A549 (cell line): ENCODE results near the gene KIF1B. TPM values are rescaled to one million over a fixed set of nuclear protein-coding genes. Genes with fewer than 3 reads are reported as not detected.
"Not testable (repeated sequence)": the region's sequence is repeated elsewhere in the genome, so short reads cannot be mapped to it uniquely, and the experiment has no call there.

Experiments
- ATAC-seq, 2 experiments: fragments of 200-7000 bp in 1 of 2; fragments of >200 bp in 1 of 2; cut with Nextera tagmentation in 1 of 2; cut with Tn5 transposase in 1 of 2; 3 replicates each; pipeline versions ENCODE4 v1.8.0 to v1.9.1; 2018 to 2020; ENCODE audit warnings: mild to moderate bottlenecking in 1 of 2, moderate library complexity in 1 of 2
- CTCF ChIA-PET: fragments of 300-600 bp; sonication (Branson Sonifier 250); formaldehyde crosslinking; extraction: SDS; loops from one replicate; lab custom pipeline; 2021; ENCODE audit warnings: antibody characterized with exemption, inconsistent platforms; lab: Yijun Ruan, JAX
- POLR2A ChIA-PET: fragments of 350-600 bp; formaldehyde crosslinking; extraction: SDS; loops from one replicate; lab custom pipeline; 2021; ENCODE audit warnings: antibody characterized with exemption, inconsistent platforms; lab: Yijun Ruan, JAX
- DNase-seq, 2 experiments: peaks; one replicate each; pipeline versions ENCODE4 v3.0.0 to v3.0.0-alpha.2; 2011 to 2016; ENCODE audit warnings: low read depth in 1 of 2, low spot score in 1 of 2
- FAIRE-seq: peaks from 2 replicates; lab custom pipeline; 2011; peaks lifted over from hg19 to GRCh38; lab: Jason Lieb, UNC
- H3K27ac ChIP-seq, 2 experiments: fragments of >200 bp; sonication (Bioruptor Twin); formaldehyde crosslinking; 3 replicates each; pipeline ENCODE4 v1.5.1; 2016 to 2017
- H3K4me1 ChIP-seq: fragments of >200 bp; sonication (Bioruptor Twin); formaldehyde crosslinking; 3 replicates; pipeline ENCODE4 v1.6.1; 2016
- H3K4me2 ChIP-seq: fragments of >200 bp; sonication (Bioruptor Twin); formaldehyde crosslinking; 3 replicates; pipeline ENCODE4 v1.6.1; 2016
- H3K4me3 ChIP-seq: fragments of >200 bp; sonication (Bioruptor Twin); formaldehyde crosslinking; 3 replicates; pipeline ENCODE4 v1.5.1; 2016
- H3K9me3 ChIP-seq: fragments of >200 bp; sonication (Bioruptor Twin); formaldehyde crosslinking; 3 replicates; pipeline ENCODE4 v1.6.1; 2016
- CBX2 ChIP-seq: fragments of 200-600 bp; sonication (generic); IDR thresholded peaks from 2 replicates; pipeline ENCODE4 v1.6.1; 2016; ENCODE audit warnings: low read depth, mild to moderate bottlenecking, borderline replicate concordance
- CEBPB ChIP-seq, 2 experiments: fragments of >200 bp in 1 of 2; sonication (Bioruptor Twin) in 1 of 2; formaldehyde crosslinking in 1 of 2; IDR thresholded peaks; 2 replicates each; pipeline ENCODE4 v1.6.1; 2012 to 2016
- CHD2 ChIP-seq: fragments of 150-350 bp; IDR thresholded peaks from 2 replicates; pipeline ENCODE4 v1.6.1; 2014; ENCODE audit warnings: low read length; ENCODE audit not compliant: partially characterized antibody
- E2F6 ChIP-seq: IDR thresholded peaks from 2 replicates; pipeline ENCODE4 v1.6.1; 2012; ENCODE audit warnings: low read depth, borderline replicate concordance
- EHF ChIP-seq: fragments of 250-450 bp; sonication (Bioruptor Pico); IDR thresholded peaks from 2 replicates; pipeline ENCODE4 v1.5.0; 2020; ENCODE audit warnings: mild to moderate bottlenecking
- EHMT2 ChIP-seq: fragments of 200-600 bp; sonication (generic); IDR thresholded peaks from 2 replicates; pipeline ENCODE4 v1.6.1; 2016; ENCODE audit warnings: antibody characterized with exemption, low read depth, mild to moderate bottlenecking, moderate library complexity
- FOSB ChIP-seq: fragments of 250-450 bp; sonication (Bioruptor Pico); IDR thresholded peaks from 2 replicates; pipeline ENCODE4 v1.5.0; 2020; ENCODE audit warnings: mild to moderate bottlenecking, moderate library complexity
- FOXS1 ChIP-seq: fragments of 250-450 bp; sonication (Bioruptor Pico); IDR thresholded peaks from 2 replicates; pipeline ENCODE4 v1.5.0; 2020; ENCODE audit warnings: mild to moderate bottlenecking, moderate library complexity
- HDAC2 ChIP-seq: fragments of 200-600 bp; sonication (generic); IDR thresholded peaks from 2 replicates; pipeline ENCODE4 v1.6.1; 2016
- HEYL ChIP-seq: fragments of 250-450 bp; sonication (Bioruptor Pico); IDR thresholded peaks from 2 replicates; pipeline ENCODE4 v1.8.0; 2021; ENCODE audit warnings: mild to moderate bottlenecking, moderate library complexity
- HOXA7 ChIP-seq: fragments of 250-450 bp; sonication (Bioruptor Pico); IDR thresholded peaks from 2 replicates; pipeline ENCODE4 v1.5.0; 2020; ENCODE audit warnings: mild to moderate bottlenecking, moderate library complexity
- HOXB5 ChIP-seq: fragments of 250-450 bp; sonication (Bioruptor Pico); IDR thresholded peaks from 2 replicates; pipeline ENCODE4 v1.5.0; 2020; ENCODE audit warnings: mild to moderate bottlenecking, moderate library complexity
- MAFK ChIP-seq: fragments of 450-650 bp; IDR thresholded peaks from 2 replicates; pipeline ENCODE4 v1.6.1; 2014; ENCODE audit not compliant: partially characterized antibody
- MAX ChIP-seq: IDR thresholded peaks from 2 replicates; pipeline ENCODE4 v1.6.1; 2012
- MAZ ChIP-seq: fragments of 150-350 bp; IDR thresholded peaks from 2 replicates; pipeline ENCODE4 v1.6.1; 2014; ENCODE audit warnings: antibody characterized with exemption, low read depth, low read length, borderline replicate concordance
- MYC ChIP-seq: IDR thresholded peaks from 2 replicates; pipeline ENCODE4 v1.6.1; 2012; ENCODE audit warnings: mild to moderate bottlenecking, inconsistent platforms, low read length, improper control_type of control experiment, borderline replicate concordance
- NFE2L2 ChIP-seq: fragments of 150-350 bp; conservative IDR thresholded peaks from 2 replicates; pipeline ENCODE4 v1.6.1; 2014; ENCODE audit warnings: low read length
- NR3C1 ChIP-seq: fragments of >200 bp; sonication (Bioruptor Twin); formaldehyde crosslinking; IDR thresholded peaks from 3 replicates; pipeline ENCODE4 v1.6.1; 2017
- RAD21 ChIP-seq, 2 experiments: fragments of >200 bp in 1 of 2; sonication (Bioruptor Twin) in 1 of 2; formaldehyde crosslinking in 1 of 2; IDR thresholded peaks in 1 of 2; conservative IDR thresholded peaks in 1 of 2; 2 replicates in 1 of 2; 3 replicates in 1 of 2; pipeline ENCODE4 v1.6.1; 2012 to 2018; ENCODE audit warnings: inconsistent platforms in 1 of 2
- RCOR1 ChIP-seq: fragments of 150-350 bp; IDR thresholded peaks from 2 replicates; pipeline ENCODE4 v1.6.1; 2014; ENCODE audit warnings: antibody characterized with exemption, low read length, low read depth
- REST ChIP-seq: fragments of 200-600 bp; sonication (generic); IDR thresholded peaks from 2 replicates; pipeline ENCODE4 v1.6.1; 2016; ENCODE audit warnings: antibody characterized with exemption, mild to moderate bottlenecking, moderate library complexity
- SMC3 ChIP-seq: fragments of >200 bp; sonication (Bioruptor Twin); formaldehyde crosslinking; IDR thresholded peaks from 3 replicates; pipeline ENCODE4 v1.6.1; 2018; ENCODE audit warnings: inconsistent platforms
- TFCP2L1 ChIP-seq: fragments of 250-450 bp; sonication (Bioruptor Pico); IDR thresholded peaks from 2 replicates; pipeline ENCODE4 v1.5.0; 2021; ENCODE audit warnings: mild to moderate bottlenecking
- WGBS: methylation state at CpG from one replicate; pipeline ENCODE4 v1.1.6; 2017; ENCODE audit errors: missing lambda C conversion rate; 5-methylcytosine and 5-hydroxymethylcytosine counted together
- polyA plus RNA-seq, 4 experiments: library from polyadenylated mRNA; depleted of rRNA in 3 of 4; stranded (reverse); fragments of >200 nt; fragmentation: RNase III in 1 of 4; extraction: RNeasy Plus Mini Kit Qiagen cat#74134 plus additional on column Dnase treatment in 1 of 4; gene quantifications; 2 replicates in 3 of 4; 3 replicates in 1 of 4; pipeline ENCODE4 v1.2.3, GENCODE V29; 2011 to 2017

Gene KIF1B
- polyA plus RNA-seq, 2 of the 4 experiments (the other 2 are of a cell fraction): 9.8 to 18.3 TPM

GRCh38 chr1:10200620-10201019 lies 9.8 kb upstream of the KIF1B start:
- POLR2A ChIA-PET: no interaction called here
- no peaks in the 10 kb centered on the region for H3K9me3 ChIP-seq
- no peak overlapping the region for H3K4me3 ChIP-seq
- H3K4me1 ChIP-seq: peaks cover 3% of the 10 kb centered on the region; the same call in 1 of the 3 replicates
- no peak for DNase-seq
- CTCF ChIA-PET: interaction anchor here (5.4 kb wide), 1 partner anchor 9 kb away, joined by 34 read pairs; the partner anchor contains the start of gene KIF1B
- no peak overlapping the region for H3K27ac ChIP-seq
- H3K4me2 ChIP-seq: no peak overlapping the region
- WGBS: 79% methylated on average over 4 of the region's 4 CpGs
- no peak for TF ChIP-seq MAZ
- TF ChIP-seq CEBPB (IDR thresholded peaks at IDR 0.05): no peak
- TF ChIP-seq HDAC2: no peak
- TF ChIP-seq NFE2L2: no peak
- TF ChIP-seq E2F6: no peak
- no peak for TF ChIP-seq MYC
- TF ChIP-seq SMC3: no peak
- no peak for TF ChIP-seq RAD21 (conservative IDR thresholded peaks at IDR 0.05 in 1 of 2, IDR thresholded peaks at IDR 0.05 in 1 of 2)
- no peak for TF ChIP-seq HOXB5 (CRISPR knock-in tag)
- no peak for TF ChIP-seq MAX
- no peak for TF ChIP-seq REST
- no peak for TF ChIP-seq NR3C1
- no peak for TF ChIP-seq FOXS1 (CRISPR knock-in tag)
- TF ChIP-seq CBX2: no peak
- no peak for TF ChIP-seq TFCP2L1 (CRISPR knock-in tag)
- TF ChIP-seq RCOR1: no peak
- no peak for TF ChIP-seq EHF
- FAIRE-seq: no peak
- no peak for ATAC-seq

- CTCF ChIA-PET: no interaction called here
Observed at GRCh38 chr1:10204003-10204642, 6.2 kb upstream of the KIF1B start.

GRCh38 chr1:10205206-10205605 lies 5.2 kb upstream of the KIF1B start:
- POLR2A ChIA-PET, H3K4me1 ChIP-seq, H3K9me3 ChIP-seq, FAIRE-seq, H3K4me2 ChIP-seq, H3K27ac ChIP-seq, ATAC-seq, DNase-seq, H3K4me3 ChIP-seq: not testable (repeated sequence)
- CTCF ChIA-PET: interaction anchor here (0.6 kb wide), 1 partner anchor 360 kb away, joined by 3 read pairs; no protein-coding TSS in a partner anchor
- WGBS: 51% methylated on average over 13 of the region's 14 CpGs

More at GRCh38 chr1:10204003-10204642, 6.2 kb upstream of the KIF1B start:
- no peak for FAIRE-seq
- Histone ChIP-seq H3K4me2 (no peak overlapping the region), H3K27ac (no peak overlapping the region)
- WGBS: 82% methylated on average over 7 of the region's 7 CpGs
- POLR2A ChIA-PET: no interaction called here
- no peak for DNase-seq
- TF ChIP-seq RCOR1: no peak
- TF ChIP-seq HEYL (CRISPR knock-in tag): no peak
- no peak for TF ChIP-seq FOSB (CRISPR knock-in tag)
- no peak for TF ChIP-seq HDAC2
- TF ChIP-seq SMC3: no peak
- no peak for TF ChIP-seq MAX
- no peak for TF ChIP-seq CHD2
- TF ChIP-seq HOXA7 (CRISPR knock-in tag): no peak
- TF ChIP-seq EHMT2: no peak
- no peak for TF ChIP-seq MAFK
- no peak for TF ChIP-seq EHF
- TF ChIP-seq, all 56 proteins: peak for 0
- H3K9me3 ChIP-seq: no peaks in the 10 kb centered on the region
- H3K4me3 ChIP-seq: no peak overlapping the region
- ATAC-seq: no peak
- 0 out of 3 replicates have a peak, but pooled peaks cover under 1% of the 10 kb centered on the region for H3K4me1 ChIP-seq
